GM13976 (cell line): ENCODE results near the gene TNNI3K.
A peak's percentile ranks its signal among the peaks of the same experiment; 100 is the strongest.

Experiments
- DNase-seq: peaks from one replicate; pipeline ENCODE4 v3.0.0; 2012; ENCODE audit warnings: low spot score
- in situ Hi-C: fragments of 300-500 bp; cut with MboI; formaldehyde crosslinking; loops from one replicate; pipeline ENCODE4 v1.12.0; 2022; ENCODE audit warnings: low sequenced_read_pairs, mixed read lengths, inconsistent platforms; ENCODE audit not compliant: unreplicated experiment
- TF ChIP-seq, protein P1 (sequence below): IDR thresholded peaks from 2 replicates; pipeline ENCODE4 v1.5.1; 2012; ENCODE audit warnings: borderline replicate concordance, mild to moderate bottlenecking; ENCODE audit not compliant: insufficient read depth; ENCODE audit errors: extremely low read depth, missing control alignments, control extremely low read depth

The TNNI3K gene

GRCh38 chr1:74392186-74392585 is 157.0 kb downstream of the TNNI3K start:
- no peak for DNase-seq
- in situ Hi-C loops, result no loop called here
- TF ChIP-seq, protein P1, sequence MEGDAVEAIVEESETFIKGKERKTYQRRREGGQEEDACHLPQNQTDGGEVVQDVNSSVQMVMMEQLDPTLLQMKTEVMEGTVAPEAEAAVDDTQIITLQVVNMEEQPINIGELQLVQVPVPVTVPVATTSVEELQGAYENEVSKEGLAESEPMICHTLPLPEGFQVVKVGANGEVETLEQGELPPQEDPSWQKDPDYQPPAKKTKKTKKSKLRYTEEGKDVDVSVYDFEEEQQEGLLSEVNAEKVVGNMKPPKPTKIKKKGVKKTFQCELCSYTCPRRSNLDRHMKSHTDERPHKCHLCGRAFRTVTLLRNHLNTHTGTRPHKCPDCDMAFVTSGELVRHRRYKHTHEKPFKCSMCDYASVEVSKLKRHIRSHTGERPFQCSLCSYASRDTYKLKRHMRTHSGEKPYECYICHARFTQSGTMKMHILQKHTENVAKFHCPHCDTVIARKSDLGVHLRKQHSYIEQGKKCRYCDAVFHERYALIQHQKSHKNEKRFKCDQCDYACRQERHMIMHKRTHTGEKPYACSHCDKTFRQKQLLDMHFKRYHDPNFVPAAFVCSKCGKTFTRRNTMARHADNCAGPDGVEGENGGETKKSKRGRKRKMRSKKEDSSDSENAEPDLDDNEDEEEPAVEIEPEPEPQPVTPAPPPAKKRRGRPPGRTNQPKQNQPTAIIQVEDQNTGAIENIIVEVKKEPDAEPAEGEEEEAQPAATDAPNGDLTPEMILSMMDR, result no peak

DNA sequence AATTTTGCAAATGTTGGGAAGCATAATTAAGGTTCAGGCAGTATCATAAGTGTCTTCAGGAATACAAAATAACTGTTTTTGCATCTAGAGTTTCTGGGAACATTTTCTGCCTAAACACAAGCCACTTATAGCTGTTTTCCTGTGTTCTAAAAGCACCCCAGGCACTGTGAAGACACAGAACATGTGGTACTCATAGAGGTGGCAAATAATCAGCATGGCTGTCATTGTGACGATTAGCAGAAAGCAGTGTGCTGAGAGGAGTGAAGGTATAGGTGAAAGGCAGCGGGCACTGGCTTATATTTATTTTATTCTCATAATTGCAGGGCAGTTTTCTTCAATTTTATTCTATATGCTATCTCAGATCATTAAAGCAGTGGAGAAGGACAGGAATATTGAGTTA is 157.7 kb downstream of the TNNI3K start:
- in situ Hi-C loops, result no loop called here
- TF ChIP-seq, protein P1, result no peak
- DNase-seq, result no peak

- TF ChIP-seq, protein P1, result no peak
- in situ Hi-C loops, result no loop called here
- no peak for DNase-seq
Observed at GRCh38 chr1:74395571-74395970, 160.4 kb downstream of the TNNI3K start.

- TF ChIP-seq, protein P1, result no peak
- DNase-seq, result no peak
- in situ Hi-C loops, result no loop called here
Observed at GRCh38 chr1:74396462-74396861, 161.3 kb downstream of the TNNI3K start.

DNA sequence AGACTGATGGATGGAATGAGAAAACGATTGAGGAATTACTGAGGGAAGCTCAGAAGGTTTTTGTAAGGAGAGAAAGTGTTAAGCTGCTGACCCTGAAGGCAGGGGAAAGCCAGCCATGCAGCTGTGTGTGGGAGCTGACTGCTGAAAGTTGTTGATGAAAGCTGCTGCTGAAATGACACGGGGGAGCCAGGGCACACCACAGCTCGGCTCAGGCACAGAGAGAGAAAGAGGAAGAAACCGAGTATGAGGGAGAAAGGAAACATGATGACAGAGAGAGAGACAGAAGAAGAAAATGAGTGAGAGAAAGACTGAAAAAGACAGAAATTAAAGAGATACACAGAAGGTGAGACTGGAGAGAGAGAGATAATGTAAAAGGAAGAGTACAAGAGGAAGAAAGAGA is 161.7 kb downstream of the TNNI3K start:
- in situ Hi-C loops, result no loop called here
- TF ChIP-seq, protein P1, result no peak
- peak; percentile 10 for DNase-seq

GRCh38 chr1:74399249-74399648 is 164.1 kb downstream of the TNNI3K start:
- DNase-seq, result no peak
- TF ChIP-seq, protein P1, result no peak
- in situ Hi-C loops, result no loop called here

DNA sequence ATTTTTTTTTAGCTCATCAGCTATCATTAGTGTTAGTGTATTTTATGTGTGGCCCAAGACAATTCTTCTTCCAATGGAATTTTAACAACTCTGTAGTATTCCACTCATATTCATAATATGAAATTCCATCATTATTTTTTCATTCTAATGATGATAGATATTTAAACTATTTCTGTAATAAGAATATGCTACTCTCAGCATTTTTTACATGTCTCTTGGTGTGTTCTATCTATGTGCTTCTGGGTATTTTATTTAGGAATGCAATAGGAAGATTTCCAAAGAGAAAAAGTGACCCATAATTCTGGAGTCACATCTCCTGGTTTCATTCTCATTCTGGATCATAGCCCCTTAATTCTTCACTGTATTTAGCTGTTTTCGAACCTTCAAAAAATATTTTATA is 167.7 kb downstream of the TNNI3K start:
- DNase-seq, result no peak
- TF ChIP-seq, protein P1, result no peak
- in situ Hi-C loops, result no loop called here
